Dendritic cell treated with granulocyte-macrophage colony-stimulating factor and Interleukin-4, amounts not matched to agents 40 ng/mL and 50 ng/mL, for 4 days (primary cell): ENCODE measurements around the gene RBBP8.

Source experiments
- H3K27ac Mint-ChIP-seq: one replicate; pipeline ENCODE4 v1.8.0; 2022; ENCODE audit warnings: mild to moderate bottlenecking, mixed read lengths
- H3K27me3 Mint-ChIP-seq: one replicate; pipeline ENCODE4 v1.8.0; 2022; ENCODE audit warnings: mild to moderate bottlenecking, mixed read lengths
- H3K36me3 Mint-ChIP-seq: one replicate; pipeline ENCODE4 v1.8.0; 2022; ENCODE audit warnings: low read depth, mixed read lengths
- H3K4me1 Mint-ChIP-seq: one replicate; pipeline ENCODE4 v1.8.0; 2022; ENCODE audit warnings: low read depth, mixed read lengths
- H3K4me3 Mint-ChIP-seq: one replicate; pipeline ENCODE4 v1.8.0; 2022; ENCODE audit warnings: mild to moderate bottlenecking, moderate library complexity, mixed read lengths
- H3K9me3 Mint-ChIP-seq: one replicate; pipeline ENCODE4 v1.8.0; 2022; ENCODE audit warnings: mixed read lengths
- intact Hi-C: fragments of 100-400 bp; cut with micrococcal nuclease; formaldehyde crosslinking; loops from one replicate; pipeline ENCODE4 v1.15.0; 2022

The RBBP8 gene

DNA sequence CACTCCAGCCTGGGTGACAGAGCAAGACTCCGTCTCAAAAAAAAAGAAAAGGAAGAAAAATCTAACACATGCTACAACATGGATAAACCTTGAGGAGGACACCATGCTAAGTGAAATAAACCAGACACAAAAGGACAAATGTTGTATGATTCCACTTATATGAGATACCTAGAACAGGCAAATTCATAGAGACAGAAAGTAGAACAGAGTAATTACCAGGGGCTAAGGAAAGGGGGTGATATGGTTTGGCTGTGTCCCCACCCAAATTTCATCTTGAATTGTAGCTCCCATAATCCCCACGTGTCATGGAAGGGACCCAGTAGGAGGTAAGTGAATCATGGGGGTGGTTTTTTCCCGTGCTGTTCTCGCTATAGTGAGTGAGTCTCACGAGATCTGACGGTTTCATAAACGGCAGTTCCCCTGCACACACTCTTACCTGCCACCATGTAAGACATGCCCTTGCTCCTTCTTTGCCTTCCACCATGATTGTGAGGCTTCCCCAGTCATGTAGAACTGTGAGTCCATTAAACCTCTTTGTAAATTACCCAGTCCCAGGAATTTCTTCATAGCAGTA is 110.8 kb downstream of the RBBP8 start:
- no peak overlapping the region for H3K27ac Mint-ChIP-seq
- H3K4me1 Mint-ChIP-seq: no peaks in the 10 kb centered on the region
- H3K36me3 Mint-ChIP-seq: no peaks in the 10 kb centered on the region
- no peak overlapping the region for H3K4me3 Mint-ChIP-seq
- H3K27me3 Mint-ChIP-seq: peaks cover 7% of the 10 kb centered on the region
- intact Hi-C loops: no loop called here
- no peaks in the 10 kb centered on the region for H3K9me3 Mint-ChIP-seq

DNA sequence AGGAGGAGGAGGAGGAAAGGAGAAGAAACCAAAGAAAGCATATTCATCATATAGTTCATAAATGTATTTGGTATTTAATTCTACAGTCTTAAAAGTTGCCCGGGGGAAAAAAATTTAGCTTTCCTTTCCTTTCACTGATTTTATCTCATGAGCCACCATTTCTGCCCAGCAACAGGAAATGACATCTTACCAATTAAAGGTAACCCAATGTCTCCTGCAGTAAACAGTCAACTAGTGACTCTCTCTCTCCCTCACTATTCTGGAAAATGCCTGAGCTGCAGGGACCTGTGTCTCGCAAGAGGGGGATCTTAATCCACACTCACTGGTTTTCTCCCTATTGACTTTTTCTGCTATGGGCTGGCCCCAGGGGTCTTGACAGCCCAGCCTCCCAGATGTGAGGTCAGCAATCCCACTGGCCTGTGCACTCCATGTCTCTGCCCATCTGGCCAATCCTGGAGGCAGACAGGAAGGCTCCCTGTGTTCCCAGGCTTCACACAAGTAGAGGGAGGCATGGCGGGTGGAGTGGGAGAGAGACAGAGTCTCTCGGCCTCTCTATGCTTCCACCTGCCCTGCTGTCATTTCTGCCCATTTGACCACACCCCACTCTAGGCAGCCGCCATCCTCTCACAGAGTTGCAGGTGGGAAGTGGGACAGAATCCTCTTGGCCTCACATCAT is 116.7 kb downstream of the RBBP8 start:
- no peak overlapping the region for H3K4me3 Mint-ChIP-seq
- H3K27ac Mint-ChIP-seq: peak overlapping the region; percentile 23
- peaks cover 16% of the 10 kb centered on the region for H3K27me3 Mint-ChIP-seq
- H3K4me1 Mint-ChIP-seq: peaks cover 30% of the 10 kb centered on the region
- H3K9me3 Mint-ChIP-seq: no peaks in the 10 kb centered on the region
- intact Hi-C loops: loop anchor here (10.0 kb wide), 1 partner anchor 65 kb away; no protein-coding TSS in a partner anchor
- H3K36me3 Mint-ChIP-seq: no peaks in the 10 kb centered on the region

DNA sequence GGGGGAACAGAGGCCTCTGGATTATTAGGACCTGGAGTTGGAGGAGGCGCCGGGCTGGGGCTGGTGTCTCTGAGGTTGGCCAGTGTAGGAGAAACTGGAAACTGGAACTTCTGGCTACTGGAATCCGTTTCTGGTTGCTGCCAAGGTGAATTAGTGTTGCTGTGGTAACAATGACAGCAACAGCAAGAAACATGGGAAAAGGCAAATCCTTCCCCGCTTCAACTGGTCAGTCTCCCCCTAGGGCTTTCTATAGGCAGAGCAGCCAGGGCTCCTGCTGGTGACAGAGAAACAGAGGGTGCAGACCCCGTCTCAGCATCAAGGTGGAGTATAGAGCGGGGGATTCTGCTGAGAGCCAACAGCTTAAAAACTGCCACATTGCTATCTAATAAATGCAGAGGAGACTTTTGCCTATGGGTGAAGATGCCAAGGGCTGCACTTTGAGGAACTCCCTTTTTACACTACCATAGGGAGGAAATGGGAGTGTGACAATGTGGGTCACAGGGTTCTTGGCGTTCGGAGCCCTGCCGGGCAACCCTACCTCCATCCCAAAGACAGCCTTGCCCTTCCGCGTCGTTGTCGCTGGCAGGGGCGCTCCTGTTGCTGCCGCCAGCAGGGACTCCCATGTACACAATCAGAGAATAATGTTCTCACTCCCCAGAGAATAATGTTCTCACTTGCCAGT is 120.8 kb downstream of the RBBP8 start:
- Mint-ChIP-seq H3K27me3 (peaks cover 20% of the 10 kb centered on the region), H3K4me3 (peak overlapping the region; percentile 50), H3K4me1 (peaks cover 43% of the 10 kb centered on the region), H3K36me3 (no peaks in the 10 kb centered on the region), H3K27ac (peak overlapping the region; percentile 77), H3K9me3 (no peaks in the 10 kb centered on the region)
- intact Hi-C loops: loop anchor here (2.0 to 10.0 kb wide), 2 partner anchors 15 to 61 kb away; no protein-coding TSS in a partner anchor

DNA sequence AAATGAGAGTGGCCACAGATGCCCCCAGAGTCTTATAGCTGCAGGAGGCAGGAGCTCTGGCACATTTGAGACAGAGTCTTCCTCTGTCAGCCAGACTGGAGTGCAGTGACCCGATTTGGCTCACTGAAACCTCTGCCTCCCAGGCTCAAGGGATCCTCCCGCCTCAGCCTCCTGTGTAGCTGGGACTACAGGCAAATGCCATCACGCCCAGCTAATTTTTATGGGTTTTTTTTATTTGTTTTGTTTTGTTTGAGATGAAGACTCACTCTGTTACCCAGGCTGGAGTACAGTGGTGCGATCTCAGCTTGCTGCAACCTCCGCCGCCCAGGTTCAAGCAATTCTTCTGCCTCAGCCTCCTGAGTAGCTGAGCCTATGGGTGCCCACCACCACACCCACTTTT is 121.4 kb downstream of the RBBP8 start:
- peaks cover 16% of the 10 kb centered on the region for H3K27me3 Mint-ChIP-seq
- H3K27ac Mint-ChIP-seq: peak overlapping the region; percentile 77
- peaks cover 48% of the 10 kb centered on the region for H3K4me1 Mint-ChIP-seq
- H3K9me3 Mint-ChIP-seq: no peaks in the 10 kb centered on the region
- H3K36me3 Mint-ChIP-seq: no peaks in the 10 kb centered on the region
- intact Hi-C loops: loop anchor here (10.0 kb wide), 1 partner anchor 60 kb away; no protein-coding TSS in a partner anchor
- no peak overlapping the region for H3K4me3 Mint-ChIP-seq

DNA sequence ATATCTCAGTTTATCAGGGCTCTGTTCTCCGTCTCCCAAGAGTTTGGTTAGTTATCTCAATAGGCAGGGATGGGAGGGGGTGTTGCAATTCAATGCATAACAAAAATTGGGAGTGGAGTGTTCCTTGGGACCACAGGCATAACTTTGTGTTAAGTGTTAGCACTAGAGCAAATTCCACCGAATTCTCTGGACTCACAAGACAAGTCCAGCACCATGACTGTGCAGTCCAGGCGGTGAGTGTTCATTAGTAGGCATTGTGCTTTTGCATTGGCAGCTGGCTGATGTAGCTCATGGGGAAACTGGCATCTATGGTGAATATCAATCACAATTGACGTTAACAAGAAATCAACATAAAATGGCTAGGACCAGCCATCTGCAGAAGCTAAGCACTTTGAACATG is 123.2 kb downstream of the RBBP8 start:
- H3K27me3 Mint-ChIP-seq: peaks cover 8% of the 10 kb centered on the region
- intact Hi-C loops: loop anchor here (5.0 to 10.0 kb wide), 2 partner anchors 36 to 58 kb away; no protein-coding TSS in a partner anchor
- H3K27ac Mint-ChIP-seq: no peak overlapping the region
- peaks cover 53% of the 10 kb centered on the region for H3K4me1 Mint-ChIP-seq
- H3K36me3 Mint-ChIP-seq: no peaks in the 10 kb centered on the region
- H3K9me3 Mint-ChIP-seq: no peaks in the 10 kb centered on the region
- no peak overlapping the region for H3K4me3 Mint-ChIP-seq

DNA sequence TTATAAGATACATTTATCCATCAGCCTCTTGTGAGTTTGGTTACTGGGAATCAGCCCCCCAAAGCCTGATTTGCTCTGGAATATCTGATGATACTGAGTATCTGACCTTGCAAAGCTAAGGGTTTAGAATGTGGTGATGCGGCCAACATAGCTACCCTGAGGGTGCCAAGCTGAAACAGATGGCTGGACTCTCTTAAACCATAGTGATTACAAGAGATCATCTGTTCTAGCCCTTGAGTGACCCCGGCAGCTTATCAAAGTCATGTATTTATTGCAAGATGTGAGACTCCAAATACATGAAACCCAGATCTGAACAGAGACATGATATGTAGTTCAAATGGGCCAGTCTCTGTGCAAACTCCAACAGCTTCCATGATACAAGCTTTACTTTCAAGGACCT is 124.0 kb downstream of the RBBP8 start:
- Mint-ChIP-seq H3K36me3 (no peaks in the 10 kb centered on the region), H3K4me1 (peaks cover 50% of the 10 kb centered on the region), H3K9me3 (no peaks in the 10 kb centered on the region), H3K27ac (no peak overlapping the region), H3K4me3 (no peak overlapping the region), H3K27me3 (peaks cover 8% of the 10 kb centered on the region)
- intact Hi-C loops: loop anchor here (5.0 to 10.0 kb wide), 2 partner anchors 35 to 58 kb away; no protein-coding TSS in a partner anchor

DNA sequence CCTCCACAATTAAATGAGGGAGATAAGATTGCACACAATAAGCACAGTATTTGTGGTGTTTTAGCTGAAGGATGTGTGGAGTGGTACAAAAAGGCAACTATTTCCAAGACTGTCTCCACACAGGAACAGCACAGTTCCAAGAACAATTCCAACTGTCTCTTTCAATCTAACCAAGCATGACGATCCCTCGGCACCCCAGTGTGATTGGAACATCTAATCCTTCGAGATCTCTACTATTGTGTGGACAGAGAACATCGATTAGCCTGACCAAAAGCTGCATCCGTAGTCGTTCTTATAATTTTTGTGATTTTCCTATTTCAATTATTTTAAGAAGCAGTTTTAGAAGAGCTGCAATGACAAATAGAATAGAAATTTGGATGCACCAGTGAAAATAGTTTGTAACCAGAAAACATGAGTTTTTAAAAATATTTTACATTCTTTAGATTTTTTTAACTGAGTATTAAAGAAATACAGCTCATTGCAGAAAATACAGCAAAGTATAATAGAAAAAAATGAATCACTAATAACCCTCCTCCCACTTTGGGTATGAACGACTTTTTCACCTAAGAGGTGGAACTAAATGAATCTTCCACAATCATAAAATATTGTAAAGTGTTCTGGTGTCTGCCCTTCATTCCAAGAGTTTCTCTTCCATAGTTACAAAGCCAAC is 125.8 kb downstream of the RBBP8 start:
- Mint-ChIP-seq H3K4me1 (peaks cover 32% of the 10 kb centered on the region), H3K27ac (no peak overlapping the region), H3K4me3 (no peak overlapping the region), H3K36me3 (peaks cover 9% of the 10 kb centered on the region), H3K27me3 (peaks cover 8% of the 10 kb centered on the region), H3K9me3 (peaks cover 12% of the 10 kb centered on the region)
- intact Hi-C loops: loop anchor here (5.0 to 10.0 kb wide), 2 partner anchors 33 to 56 kb away; no protein-coding TSS in a partner anchor

DNA sequence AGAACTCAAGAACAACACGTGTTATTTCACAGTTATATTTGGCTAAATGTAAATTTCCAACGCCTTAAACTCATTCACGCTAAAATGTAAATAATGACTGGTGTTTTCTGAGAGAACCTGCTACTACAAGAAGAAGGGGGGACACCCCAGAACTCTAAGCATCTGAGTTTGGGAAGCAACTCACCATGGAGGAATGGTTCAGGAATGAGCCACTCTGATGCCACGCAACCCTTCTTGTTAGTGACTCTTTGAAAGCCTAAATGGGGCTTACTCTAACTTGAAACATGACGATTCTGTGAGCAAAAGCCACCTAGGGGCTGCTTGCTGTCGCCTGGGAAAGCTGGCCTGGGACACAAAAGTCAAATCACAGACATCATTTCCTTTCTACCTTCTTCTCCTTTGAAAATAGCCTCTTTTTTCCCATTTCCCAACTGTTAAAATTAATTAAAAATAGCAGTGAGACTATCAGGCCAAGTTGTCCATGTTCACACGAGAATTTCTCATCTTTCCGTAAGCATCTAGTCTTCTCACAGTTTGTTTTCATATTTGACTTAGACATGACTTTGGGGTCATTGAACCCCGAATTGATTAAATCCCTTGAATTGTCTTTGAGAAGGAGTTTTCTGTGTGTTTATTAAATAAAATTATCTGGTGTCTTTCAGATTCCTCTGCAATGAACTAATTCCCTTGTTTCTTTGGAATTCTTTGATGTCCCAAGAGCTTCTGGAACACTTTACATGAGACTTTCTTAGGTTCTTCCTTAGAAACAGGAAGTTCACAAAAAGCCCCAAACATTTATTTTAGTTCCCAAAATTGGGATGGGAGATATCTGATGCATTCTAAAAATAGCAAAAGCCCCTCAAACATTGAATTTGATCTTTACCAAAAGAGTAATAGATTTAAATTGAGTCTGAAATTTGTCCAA is 126.7 kb downstream of the RBBP8 start:
- intact Hi-C loops: loop anchor here (5.0 to 10.0 kb wide), 2 partner anchors 32 to 55 kb away; no protein-coding TSS in a partner anchor

DNA sequence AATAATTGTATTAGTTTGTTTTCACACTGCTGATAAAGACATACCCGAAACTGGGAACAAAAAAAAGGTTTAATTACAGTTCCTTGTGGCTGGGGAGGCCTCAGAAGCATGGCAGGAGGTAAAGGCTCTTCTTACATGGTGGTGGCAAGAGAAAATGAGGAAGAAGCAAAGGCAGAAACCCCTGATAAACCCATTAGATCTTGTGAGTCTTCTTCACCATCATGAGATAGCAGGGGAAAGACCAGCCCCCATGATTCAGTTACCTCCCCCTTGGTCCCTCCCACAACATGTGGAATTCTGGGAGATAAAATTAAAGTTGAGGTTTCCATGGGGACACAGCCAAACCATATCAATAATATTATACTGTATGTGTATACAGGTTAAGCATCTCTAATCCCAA is 128.9 kb downstream of the RBBP8 start:
- Mint-ChIP-seq H3K4me1 (peaks cover 12% of the 10 kb centered on the region), H3K27ac (no peak overlapping the region), H3K9me3 (peaks cover 13% of the 10 kb centered on the region), H3K27me3 (no peaks in the 10 kb centered on the region), H3K4me3 (no peak overlapping the region), H3K36me3 (peaks cover 9% of the 10 kb centered on the region)
- intact Hi-C loops: no loop called here

More for the DNA sequence above, 126.7 kb downstream of the RBBP8 start:
- H3K36me3 Mint-ChIP-seq: peaks cover 9% of the 10 kb centered on the region
- no peak overlapping the region for H3K4me3 Mint-ChIP-seq
- H3K27ac Mint-ChIP-seq: peak overlapping the region; percentile 39
- peaks cover 8% of the 10 kb centered on the region for H3K27me3 Mint-ChIP-seq
- H3K4me1 Mint-ChIP-seq: peaks cover 23% of the 10 kb centered on the region
- peaks cover 13% of the 10 kb centered on the region for H3K9me3 Mint-ChIP-seq

DNA sequence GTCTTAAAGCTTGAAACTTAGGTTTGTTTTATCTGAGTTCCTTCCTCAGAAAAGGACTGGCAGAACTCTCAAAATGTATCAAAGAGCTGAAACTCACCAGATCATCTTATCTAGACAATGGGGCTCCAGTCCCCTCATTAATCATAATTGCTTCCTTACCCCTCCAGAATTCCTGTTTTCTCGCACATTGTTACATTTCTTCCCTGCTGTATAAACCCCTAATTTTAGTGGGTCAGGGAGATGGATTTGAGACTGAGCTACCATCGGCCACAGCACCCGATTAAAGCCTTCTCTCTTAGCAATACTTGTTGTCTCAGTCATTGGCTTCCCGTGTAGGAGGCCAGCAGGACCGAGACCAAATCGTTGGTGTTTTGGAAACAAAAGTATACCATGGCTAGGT is 130.4 kb downstream of the RBBP8 start:
- intact Hi-C loops: no loop called here
- Mint-ChIP-seq H3K27me3 (no peaks in the 10 kb centered on the region), H3K9me3 (peaks cover 13% of the 10 kb centered on the region), H3K4me1 (peaks cover 24% of the 10 kb centered on the region), H3K4me3 (no peak overlapping the region), H3K36me3 (peaks cover 9% of the 10 kb centered on the region), H3K27ac (no peak overlapping the region)

DNA sequence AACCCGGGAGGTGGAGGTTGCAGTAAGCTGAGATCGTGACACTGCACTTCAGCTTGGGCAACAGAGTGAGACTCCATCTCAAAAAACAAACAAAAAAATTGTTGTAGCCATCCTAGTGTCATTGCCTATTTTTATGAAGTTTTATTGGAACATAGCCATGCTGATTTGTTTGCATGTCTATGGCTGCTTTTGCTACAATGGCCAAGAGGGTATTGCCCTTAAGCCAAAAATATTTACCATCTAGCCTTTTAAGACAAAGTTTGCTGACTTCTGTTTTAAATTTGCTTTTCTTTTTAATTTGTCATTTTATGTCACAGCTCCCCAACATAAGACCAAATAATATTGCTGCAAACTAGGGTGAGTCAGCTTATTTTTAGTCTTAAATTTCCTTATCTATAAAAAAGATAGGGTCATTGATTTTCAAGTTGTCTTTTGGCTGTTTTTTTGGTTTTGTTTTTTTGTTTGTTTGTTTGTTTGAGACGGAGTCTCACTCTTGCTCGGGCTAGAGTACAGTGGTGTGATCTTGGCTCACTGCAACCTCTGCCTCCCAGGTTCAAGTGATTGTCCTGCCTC is 132.2 kb downstream of the RBBP8 start:
- Mint-ChIP-seq H3K4me1 (peaks cover 32% of the 10 kb centered on the region), H3K4me3 (no peak overlapping the region), H3K27me3 (no peaks in the 10 kb centered on the region), H3K36me3 (peaks cover 9% of the 10 kb centered on the region), H3K9me3 (peaks cover 13% of the 10 kb centered on the region), H3K27ac (no peak overlapping the region)
- intact Hi-C loops: no loop called here

DNA sequence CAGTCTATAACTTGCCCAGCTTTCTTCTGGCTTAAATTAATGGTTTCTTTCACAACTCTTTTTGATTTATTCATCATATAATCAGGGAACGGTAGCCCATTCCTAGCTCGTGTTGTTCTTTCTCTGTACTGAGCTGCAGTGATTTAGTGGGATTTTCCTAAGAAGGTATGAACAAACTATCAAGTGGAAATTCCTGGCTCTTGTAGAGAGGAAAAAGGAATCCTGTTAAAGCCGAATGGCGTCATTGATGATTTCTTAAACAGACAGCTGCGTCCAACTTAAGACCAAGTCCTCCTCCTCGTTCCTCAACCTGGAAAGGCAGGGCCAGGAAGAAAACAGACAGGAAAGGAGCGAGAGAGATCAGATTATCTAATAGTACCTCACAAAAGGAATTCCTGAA is 132.9 kb downstream of the RBBP8 start:
- Mint-ChIP-seq H3K9me3 (peaks cover 13% of the 10 kb centered on the region), H3K27ac (no peak overlapping the region)
- intact Hi-C loops: no loop called here

More for the DNA sequence above, 132.9 kb downstream of the RBBP8 start:
- Mint-ChIP-seq H3K36me3 (peaks cover 9% of the 10 kb centered on the region), H3K4me1 (peaks cover 39% of the 10 kb centered on the region), H3K4me3 (no peak overlapping the region), H3K27me3 (no peaks in the 10 kb centered on the region)
